ENCODE measurements around the gene KIR3DL1. TPM values are rescaled to one million over a fixed set of nuclear protein-coding genes. Genes with fewer than 3 reads are reported as not detected.

The KIR3DL1 gene
- total RNA-seq, 1 experiment from 2014 or later = not detected

Other genes starting within 250 kb of the KIR3DL1 start
- not detected in 2 replicates for gene LILRA2, start 242.7 kb upstream of the KIR3DL1 start, total RNA-seq (2014; rRNA removed; shearing (Covaris generic))
- gene LILRA1, start 222.8 kb upstream of the KIR3DL1 start, total RNA-seq (2014; rRNA removed; shearing (Covaris generic)) = not detected in 2 replicates
- not detected in 2 replicates for gene LILRB1, start 186.0 kb upstream of the KIR3DL1 start, total RNA-seq (2014; rRNA removed; shearing (Covaris generic))
- not detected in 2 replicates for gene LILRB4, start 153.5 kb upstream of the KIR3DL1 start, total RNA-seq (2014; rRNA removed; shearing (Covaris generic))
- not detected in 2 replicates for gene KIR3DL3, start 92.0 kb upstream of the KIR3DL1 start, total RNA-seq (2014; rRNA removed; shearing (Covaris generic))
- not detected in 2 replicates for gene KIR2DL3, start 78.0 kb upstream of the KIR3DL1 start, total RNA-seq (2014; rRNA removed; shearing (Covaris generic))
- not detected in 2 replicates for gene KIR2DL1, start 46.7 kb upstream of the KIR3DL1 start, total RNA-seq (2014; rRNA removed; shearing (Covaris generic))
- gene KIR2DL4, start 12.9 kb upstream of the KIR3DL1 start, total RNA-seq (2014; rRNA removed; shearing (Covaris generic)) = not detected in 2 replicates
- not detected in 2 replicates for gene KIR2DS4, start 16.2 kb downstream of the KIR3DL1 start, total RNA-seq (2014; rRNA removed; shearing (Covaris generic))
- gene KIR3DL2, start 34.0 kb downstream of the KIR3DL1 start, total RNA-seq (2014; rRNA removed; shearing (Covaris generic)) = not detected in 2 replicates
- not detected in 2 replicates for gene FCAR, start 57.8 kb downstream of the KIR3DL1 start, total RNA-seq (2014; rRNA removed; shearing (Covaris generic))
- gene NCR1, start 89.7 kb downstream of the KIR3DL1 start, total RNA-seq (2014; rRNA removed; shearing (Covaris generic)) = not detected in 2 replicates
- gene NLRP7, start 131.1 kb downstream of the KIR3DL1 start, total RNA-seq (2014; rRNA removed; shearing (Covaris generic)) = not detected in 2 replicates
- gene NLRP2, start 149.9 kb downstream of the KIR3DL1 start, total RNA-seq (2014; rRNA removed; shearing (Covaris generic)) = not detected in 2 replicates
- not detected in 2 replicates for gene GP6, start 221.8 kb downstream of the KIR3DL1 start, total RNA-seq (2014; rRNA removed; shearing (Covaris generic))
- 3.7 and 7.1 TPM in 2 replicates for gene RDH13, start 246.7 kb downstream of the KIR3DL1 start, total RNA-seq (2014; rRNA removed; shearing (Covaris generic))